GM21717 (cell line): ENCODE results near the gene BNIPL.

ENCODE experiments used
- ATAC-seq: cut with Tn5 transposase; IDR thresholded peaks from one replicate; pipeline ENCODE4 v1.9.1; 2021; ENCODE audit warnings: mild to moderate bottlenecking, moderate library complexity; ENCODE audit not compliant: unreplicated experiment

The BNIPL gene

DNA sequence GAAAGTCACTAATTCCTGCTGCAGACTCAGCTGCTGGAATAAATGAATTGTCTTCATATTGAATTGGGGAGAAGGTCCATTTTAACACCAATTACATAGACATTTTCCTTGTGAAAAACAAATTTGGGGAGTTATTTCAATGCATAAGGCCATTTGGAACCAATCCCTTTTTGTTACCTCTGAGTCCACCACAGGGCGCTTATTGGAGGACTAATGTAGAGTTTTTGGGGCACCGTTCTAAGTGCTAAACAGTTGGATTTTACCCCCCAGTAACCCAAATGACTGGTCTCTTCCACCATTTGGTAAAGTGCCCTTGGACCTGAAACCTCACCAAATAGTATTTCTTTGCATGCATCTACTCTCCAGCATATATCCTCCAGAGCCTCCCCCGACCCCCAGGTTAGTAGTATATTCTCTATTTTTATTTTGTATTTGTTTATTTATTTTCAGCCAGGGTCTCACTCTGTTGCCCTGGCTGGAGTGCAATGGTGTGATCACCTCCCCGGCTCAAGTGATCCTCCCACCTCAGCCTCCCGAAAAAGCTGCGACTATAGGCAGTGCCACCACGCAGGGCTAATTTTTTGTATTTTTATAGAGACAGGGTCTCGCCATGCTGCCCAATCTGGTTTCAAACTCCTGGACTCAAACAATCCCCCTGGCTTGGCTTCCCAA lies 26.6 kb upstream of the BNIPL start:
- no peak for ATAC-seq

- no peak for ATAC-seq
Measured at GRCh38 chr1:151010346-151010726, 26.1 kb upstream of the BNIPL start.

GRCh38 chr1:151011154-151011850 lies 25.1 kb upstream of the BNIPL start:
- no peak for ATAC-seq

DNA sequence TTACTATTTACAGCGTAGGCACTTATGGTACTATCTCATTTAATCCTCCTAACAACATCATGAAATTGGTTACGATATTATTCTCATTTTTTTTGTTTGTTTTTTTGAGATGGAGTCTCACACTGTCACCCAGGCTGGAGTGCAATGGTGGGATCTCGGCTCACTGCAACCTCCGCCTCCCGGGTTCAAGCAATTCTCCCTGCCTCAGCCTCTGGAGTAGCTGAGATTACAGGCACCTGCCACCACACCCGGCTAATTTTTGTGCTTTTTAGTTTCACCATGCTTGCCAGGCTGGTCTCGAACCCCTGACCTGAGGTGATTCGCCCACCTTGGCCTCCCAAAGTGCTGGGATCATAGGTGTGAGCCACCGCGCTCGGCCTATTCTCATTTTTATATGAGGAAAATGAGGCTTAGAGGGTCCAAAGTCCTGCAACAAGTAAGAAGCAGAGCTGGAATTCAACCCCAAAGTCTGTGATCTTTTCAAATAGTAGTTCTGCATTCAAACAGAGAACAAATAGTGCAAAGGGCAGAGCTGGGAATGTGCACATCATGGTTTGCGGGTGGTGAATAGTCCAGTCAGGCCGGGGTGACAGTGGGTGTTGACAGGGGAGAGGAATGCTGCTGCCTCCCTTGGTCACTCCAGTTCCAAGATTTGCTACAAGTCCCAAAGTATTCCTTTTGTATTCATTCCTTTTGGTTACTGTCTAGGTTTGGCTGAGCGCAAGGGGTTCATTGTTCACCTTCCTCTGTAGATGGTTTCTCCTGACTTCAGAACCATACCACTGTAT lies 23.5 kb upstream of the BNIPL start:
- no peak for ATAC-seq

- ATAC-seq: no peak
Measured at GRCh38 chr1:151013518-151013917, 22.9 kb upstream of the BNIPL start.

- no peak for ATAC-seq
Measured at GRCh38 chr1:151024540-151025146, 11.7 kb upstream of the BNIPL start.

DNA sequence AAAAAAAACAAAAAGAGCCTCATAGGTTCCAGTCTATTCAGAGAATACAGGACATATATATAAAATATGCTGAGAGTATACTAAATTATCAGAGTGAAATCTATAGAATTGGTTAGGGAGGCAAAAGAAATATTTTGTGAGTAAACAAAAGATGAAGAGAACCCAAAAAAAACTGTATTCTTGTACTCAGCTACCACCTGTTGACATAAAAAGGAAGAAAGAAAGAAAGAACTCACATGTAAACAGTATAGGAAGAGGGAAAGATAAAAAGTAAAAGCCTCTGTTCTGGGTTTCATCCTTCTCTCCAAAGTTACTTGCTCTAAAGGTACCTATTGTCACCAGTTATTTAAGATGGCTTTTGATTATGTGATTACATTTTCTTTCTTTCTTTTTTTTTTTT lies 9.9 kb upstream of the BNIPL start:
- ATAC-seq: no peak

DNA sequence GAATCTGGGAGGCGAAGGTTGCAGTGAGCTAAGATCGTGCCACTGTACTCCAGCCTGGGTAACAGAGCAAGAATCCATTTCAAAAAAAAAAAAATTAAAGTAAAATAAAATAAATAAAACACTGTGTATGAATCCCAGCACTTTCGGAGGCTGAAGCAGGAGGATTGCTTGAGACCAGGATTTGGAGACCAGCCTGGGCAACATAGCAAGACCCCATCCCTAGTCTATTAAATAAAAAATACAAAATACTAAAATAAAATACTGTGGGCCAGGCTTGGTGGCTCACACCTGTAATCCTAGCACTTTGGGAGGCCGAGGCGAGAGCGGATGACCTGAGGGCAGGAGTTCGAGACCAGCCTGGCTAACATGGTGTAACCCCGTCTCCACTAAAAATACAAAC lies 4.2 kb upstream of the BNIPL start:
- ATAC-seq: no peak

- no peak for ATAC-seq
Measured at GRCh38 chr1:151035167-151035566, 1.2 kb upstream of the BNIPL start.

DNA sequence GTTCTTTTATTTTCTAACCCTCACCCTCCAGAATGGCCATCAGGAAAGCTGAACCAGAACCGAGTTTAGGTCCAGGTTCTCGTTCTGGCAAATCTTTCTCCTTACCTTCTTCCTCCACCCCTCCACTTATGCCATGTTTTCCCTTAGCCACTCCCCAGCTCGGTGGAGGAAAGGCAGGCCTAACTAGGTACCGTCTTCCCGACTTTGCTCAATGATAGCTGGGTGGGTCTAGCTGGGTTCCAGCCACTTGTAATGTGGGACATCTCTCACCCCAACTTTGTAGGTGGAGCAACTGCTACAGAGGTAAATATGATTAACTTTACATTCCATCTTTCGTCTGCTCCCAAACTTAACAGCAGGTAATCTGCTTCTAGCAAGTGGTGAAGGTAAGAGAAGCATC lies 646 bp downstream of the BNIPL start:
- ATAC-seq: no peak

DNA sequence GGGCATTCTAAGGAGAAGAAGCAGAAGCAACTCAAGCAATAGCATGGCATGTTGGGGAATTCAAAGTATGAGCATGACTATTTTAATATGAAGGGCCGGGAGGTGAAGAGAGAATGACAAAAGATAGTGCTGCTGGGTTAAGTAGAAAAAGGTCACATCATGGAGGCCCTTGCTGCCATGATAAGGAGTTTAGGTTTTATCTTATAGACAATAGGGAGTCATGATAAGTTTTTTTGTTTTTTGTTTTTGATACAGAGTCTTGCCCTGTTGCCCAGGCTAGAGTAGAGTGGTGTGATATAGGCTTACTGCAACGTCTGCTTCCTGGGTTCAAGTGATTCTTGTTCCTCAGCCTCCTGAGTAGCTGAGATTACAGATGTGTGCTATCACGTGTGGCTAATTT lies 3.1 kb downstream of the BNIPL start:
- ATAC-seq: no peak

DNA sequence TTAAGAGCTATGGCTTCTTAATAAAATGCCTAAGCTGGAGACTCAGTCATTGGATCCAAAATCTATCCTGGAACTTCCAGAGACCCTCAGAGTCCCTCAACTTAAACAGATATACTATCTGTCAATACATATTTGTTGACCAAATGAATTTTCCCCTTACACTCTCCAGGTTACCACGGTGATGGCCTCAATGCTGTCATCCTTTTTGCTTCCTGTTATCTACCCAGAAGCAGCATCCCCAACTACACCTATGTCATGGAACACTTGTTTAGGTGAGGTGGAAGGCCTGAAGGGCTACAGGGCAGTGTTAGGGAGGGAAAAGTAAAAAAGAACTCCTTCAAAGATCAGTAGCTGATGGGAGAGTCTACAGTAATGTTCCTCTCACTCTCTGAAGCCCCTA lies 6.8 kb downstream of the BNIPL start:
- ATAC-seq: no peak

DNA sequence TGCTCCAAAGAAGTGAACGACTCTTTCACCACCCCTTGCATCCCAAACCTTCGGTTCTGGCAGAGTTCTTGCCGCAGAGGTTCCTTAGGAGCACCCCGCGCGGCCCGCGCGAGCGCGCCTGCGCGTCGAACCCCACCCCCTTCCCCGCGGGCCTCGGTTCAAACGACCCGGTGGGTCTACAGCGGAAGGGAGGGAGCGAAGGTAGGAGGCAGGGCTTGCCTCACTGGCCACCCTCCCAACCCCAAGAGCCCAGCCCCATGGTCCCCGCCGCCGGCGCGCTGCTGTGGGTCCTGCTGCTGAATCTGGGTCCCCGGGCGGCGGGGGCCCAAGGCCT lies 11.2 kb downstream of the BNIPL start, which contains the start of gene C1orf56:
Gene C1orf56, plus strand, starts transcription at position 161 of the 334 bp plus-strand sequence. Its CDS starts 97 bp downstream, at position 258.
- no peak for ATAC-seq

DNA sequence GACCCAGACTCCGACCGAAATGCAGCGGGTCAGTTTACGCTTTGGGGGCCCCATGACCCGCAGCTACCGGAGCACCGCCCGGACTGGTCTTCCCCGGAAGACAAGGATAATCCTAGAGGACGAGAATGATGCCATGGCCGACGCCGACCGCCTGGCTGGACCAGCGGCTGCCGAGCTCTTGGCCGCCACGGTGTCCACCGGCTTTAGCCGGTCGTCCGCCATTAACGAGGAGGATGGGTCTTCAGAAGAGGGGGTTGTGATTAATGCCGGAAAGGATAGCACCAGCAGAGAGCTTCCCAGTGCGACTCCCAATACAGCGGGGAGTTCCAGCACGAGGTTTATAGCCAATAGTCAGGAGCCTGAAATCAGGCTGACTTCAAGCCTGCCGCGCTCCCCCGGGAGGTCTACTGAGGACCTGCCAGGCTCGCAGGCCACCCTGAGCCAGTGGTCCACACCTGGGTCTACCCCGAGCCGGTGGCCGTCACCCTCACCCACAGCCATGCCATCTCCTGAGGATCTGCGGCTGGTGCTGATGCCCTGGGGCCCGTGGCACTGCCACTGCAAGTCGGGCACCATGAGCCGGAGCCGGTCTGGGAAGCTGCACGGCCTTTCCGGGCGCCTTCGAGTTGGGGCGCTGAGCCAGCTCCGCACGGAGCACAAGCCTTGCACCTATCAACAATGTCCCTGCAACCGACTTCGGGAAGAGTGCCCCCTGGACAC lies 11.7 kb downstream of the BNIPL start:
- no peak for ATAC-seq

DNA sequence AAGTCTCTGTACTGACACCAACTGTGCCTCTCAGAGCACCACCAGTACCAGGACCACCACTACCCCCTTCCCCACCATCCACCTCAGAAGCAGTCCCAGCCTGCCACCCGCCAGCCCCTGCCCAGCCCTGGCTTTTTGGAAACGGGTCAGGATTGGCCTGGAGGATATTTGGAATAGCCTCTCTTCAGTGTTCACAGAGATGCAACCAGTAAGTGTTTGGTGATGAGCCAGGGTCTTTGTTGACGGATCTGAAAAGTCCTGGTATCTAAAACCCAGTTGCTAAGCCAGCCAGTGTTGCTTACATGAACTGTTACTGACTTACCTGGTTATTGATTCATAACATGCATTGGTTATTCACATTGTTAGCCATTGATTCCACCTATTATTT lies 12.3 kb downstream of the BNIPL start:
- no peak for ATAC-seq

- ATAC-seq: no peak
Measured at GRCh38 chr1:151049458-151049857, 13.1 kb downstream of the BNIPL start.

GRCh38 chr1:151050051-151050688 lies 13.8 kb downstream of the BNIPL start:
- no peak for ATAC-seq

GRCh38 chr1:151051356-151052009 lies 15.1 kb downstream of the BNIPL start:
- ATAC-seq: no peak

- ATAC-seq: no peak
Measured at GRCh38 chr1:151054971-151055547, 18.7 kb downstream of the BNIPL start.

- no peak for ATAC-seq
Measured at GRCh38 chr1:151055581-151055980, 19.2 kb downstream of the BNIPL start.
